GM12864 (cell line): ENCODE results near the gene GLS2.
"Not testable (repeated sequence)": the region's sequence is repeated elsewhere in the genome, so short reads cannot be mapped to it uniquely, and the experiment has no call there.

Source experiments
- DNase-seq: peaks from one replicate; pipeline ENCODE4 v3.0.0-alpha.2; 2011; ENCODE audit warnings: low read depth
- H3K4me3 ChIP-seq: 2 replicates; pipeline ENCODE4 v1.5.1; 2011; ENCODE audit warnings: mild to moderate bottlenecking, low read depth, low read length, control low read depth
- TF ChIP-seq, protein P1 (sequence below): IDR thresholded peaks from 2 replicates; pipeline ENCODE4 v1.5.1; 2011; ENCODE audit warnings: low read depth, mild to moderate bottlenecking, moderate library complexity, low read length, control low read depth, inconsistent platforms; ENCODE audit errors: missing control alignments

Gene GLS2

DNA sequence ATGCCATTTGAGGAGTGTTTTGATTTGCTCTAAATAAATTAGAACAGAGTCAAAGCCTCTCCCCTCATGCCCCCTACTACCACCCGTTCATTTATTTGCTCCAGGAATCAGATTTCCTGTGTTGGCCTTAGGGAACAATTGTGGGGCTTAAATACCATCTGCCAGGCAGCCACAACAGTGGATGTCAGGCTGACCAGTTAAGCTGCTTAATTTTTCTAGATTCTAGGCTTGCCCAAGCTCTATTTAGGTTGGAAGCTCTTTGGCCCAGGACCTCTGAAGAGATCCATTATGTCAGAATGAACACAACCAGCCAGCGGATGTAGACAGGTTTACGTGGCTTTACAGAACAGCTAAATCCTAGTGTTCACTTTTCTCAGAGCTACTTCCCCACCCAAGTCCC lies 37.7 kb downstream of the GLS2 start:
- TF ChIP-seq, protein P1, sequence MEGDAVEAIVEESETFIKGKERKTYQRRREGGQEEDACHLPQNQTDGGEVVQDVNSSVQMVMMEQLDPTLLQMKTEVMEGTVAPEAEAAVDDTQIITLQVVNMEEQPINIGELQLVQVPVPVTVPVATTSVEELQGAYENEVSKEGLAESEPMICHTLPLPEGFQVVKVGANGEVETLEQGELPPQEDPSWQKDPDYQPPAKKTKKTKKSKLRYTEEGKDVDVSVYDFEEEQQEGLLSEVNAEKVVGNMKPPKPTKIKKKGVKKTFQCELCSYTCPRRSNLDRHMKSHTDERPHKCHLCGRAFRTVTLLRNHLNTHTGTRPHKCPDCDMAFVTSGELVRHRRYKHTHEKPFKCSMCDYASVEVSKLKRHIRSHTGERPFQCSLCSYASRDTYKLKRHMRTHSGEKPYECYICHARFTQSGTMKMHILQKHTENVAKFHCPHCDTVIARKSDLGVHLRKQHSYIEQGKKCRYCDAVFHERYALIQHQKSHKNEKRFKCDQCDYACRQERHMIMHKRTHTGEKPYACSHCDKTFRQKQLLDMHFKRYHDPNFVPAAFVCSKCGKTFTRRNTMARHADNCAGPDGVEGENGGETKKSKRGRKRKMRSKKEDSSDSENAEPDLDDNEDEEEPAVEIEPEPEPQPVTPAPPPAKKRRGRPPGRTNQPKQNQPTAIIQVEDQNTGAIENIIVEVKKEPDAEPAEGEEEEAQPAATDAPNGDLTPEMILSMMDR: no peak
- H3K4me3 ChIP-seq: no peak overlapping the region
- no peak for DNase-seq

DNA sequence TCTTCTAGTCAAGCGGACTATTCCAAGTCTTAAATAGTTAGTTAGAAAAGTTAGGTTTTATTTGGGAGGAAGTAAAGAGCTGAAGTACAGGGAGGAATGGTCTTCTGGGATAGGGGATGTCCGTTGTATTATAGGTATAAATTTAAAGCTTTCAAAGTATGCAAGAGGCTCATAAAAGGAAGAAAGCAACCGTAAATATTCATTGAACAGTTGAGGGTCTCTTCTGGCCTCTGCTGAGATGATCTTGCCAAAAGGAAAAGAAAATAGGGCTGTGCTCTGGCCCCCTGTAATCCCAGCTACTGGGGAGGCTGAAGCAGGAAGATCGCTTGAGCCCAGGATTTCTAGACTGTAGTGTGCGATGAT lies 38.4 kb downstream of the GLS2 start:
- no peak for DNase-seq
- TF ChIP-seq, protein P1: no peak
- H3K4me3 ChIP-seq: peak overlapping the region; percentile 64

GRCh38 chr12:56448860-56449621 lies 38.9 kb downstream of the GLS2 start, which contains the start of gene TIMELESS:
TSS of gene TIMELESS (minus strand) at chr12:56449426. CDS start at chr12:56434170, 15,256 bp downstream.
- DNase-seq: peak; percentile 70
- TF ChIP-seq, protein P1: no peak
- H3K4me3 ChIP-seq: peak within 1 kb of the TSS; percentile 64

DNA sequence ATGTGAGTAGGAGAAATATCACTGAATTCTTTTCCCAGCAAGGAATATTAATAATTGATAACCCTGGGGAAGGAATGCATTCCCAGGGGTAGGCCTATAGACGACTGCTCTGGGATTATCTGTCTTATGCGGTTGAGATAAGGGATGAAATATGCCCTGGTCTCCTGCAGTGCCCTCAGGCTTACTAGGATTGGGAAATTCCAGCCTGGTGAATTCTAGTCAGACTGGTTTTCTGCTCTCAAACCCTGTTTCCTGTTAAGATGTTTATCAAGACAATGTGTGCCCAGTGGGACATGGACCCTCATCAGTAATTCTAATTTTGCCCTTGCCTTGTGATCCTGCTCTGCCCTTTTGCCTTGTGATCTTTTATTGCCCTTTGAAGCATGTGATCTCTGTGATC lies 44.8 kb downstream of the GLS2 start:
- DNase-seq, H3K4me3 ChIP-seq: not testable (repeated sequence)

DNA sequence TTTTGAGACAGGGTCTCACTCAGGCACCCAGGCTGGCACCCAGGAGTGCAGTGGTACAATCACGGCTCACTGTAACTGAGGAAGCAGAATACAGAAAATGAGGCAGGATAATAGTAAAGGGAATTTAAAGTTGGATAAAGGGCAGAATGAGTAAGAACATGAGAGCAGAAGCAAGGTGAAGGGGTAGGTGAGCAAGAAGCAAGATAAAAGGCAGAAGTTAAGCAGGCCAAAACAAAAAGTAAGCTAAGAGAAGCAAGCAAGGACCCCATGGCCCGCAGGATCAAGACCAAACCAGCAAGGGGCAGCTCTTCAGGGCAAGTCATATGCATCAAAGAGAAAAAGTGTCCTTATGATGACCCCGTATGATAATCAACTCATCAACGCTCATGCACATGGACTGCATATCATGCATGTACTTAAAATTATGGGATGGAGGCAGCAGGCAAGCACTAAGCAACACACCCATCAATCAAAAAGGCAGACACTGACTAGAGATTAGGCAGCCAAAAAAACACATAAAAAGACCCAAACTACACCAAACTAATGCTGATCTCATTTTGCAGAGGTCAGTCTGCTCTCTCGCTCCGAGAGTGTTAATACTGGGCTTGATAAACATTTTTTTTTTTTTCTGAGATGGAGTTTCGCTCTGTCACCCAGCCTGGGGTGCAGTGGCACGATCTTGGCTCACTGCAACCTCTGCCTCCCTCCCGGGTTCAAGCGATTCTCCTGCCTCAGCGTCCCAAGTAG lies 50.4 kb downstream of the GLS2 start:
- no peak for DNase-seq
- no peak overlapping the region for H3K4me3 ChIP-seq
- TF ChIP-seq, protein P1: no peak

- no peak overlapping the region for H3K4me3 ChIP-seq
- no peak for DNase-seq
- TF ChIP-seq, protein P1: no peak
These were observed 53.1 kb downstream of the GLS2 start for GRCh38 chr12:56434828-56435227.

DNA sequence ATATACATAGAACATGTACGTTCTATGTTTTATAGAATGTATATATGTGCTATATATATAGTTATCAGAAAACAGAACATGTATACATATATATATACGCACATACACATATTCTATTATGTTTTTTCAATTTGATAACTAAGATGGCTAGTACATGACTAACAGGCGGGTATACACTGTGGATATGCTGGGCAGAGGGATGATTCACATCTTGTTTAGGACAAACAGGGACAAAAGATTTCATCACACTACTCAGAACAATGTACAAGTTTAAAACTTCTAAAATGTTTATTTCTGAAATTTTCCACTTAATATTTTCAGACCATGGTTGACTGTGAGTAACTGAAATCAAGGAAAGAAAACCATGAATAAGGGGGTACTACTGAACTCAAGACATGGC lies 56.1 kb downstream of the GLS2 start:
- no peak overlapping the region for H3K4me3 ChIP-seq
- no peak for DNase-seq
- TF ChIP-seq, protein P1: no peak
